Activated B cell treated with CpG ODN at 0.5 μM for 24 hours (primary cell): ENCODE measurements around the gene GP1BA. TPM values are rescaled to one million over a fixed set of nuclear protein-coding genes. Genes with fewer than 3 reads are reported as not detected.

ENCODE experiments used
- ATAC-seq: fragments of 200-7000 bp; cut with Tn5 transposase; one replicate; pipeline ENCODE4 v1.10.0; 2021; ENCODE audit warnings: low read depth, mild to moderate bottlenecking, moderate library complexity
- CTCF ChIA-PET: fragments of 350-600 bp; sonication (Branson Sonifier 250); formaldehyde crosslinking; loops from one replicate; lab custom pipeline; 2021; ENCODE audit warnings: antibody characterized with exemption; lab: Charles Lee
- POLR2A ChIA-PET: fragments of 350-600 bp; sonication (Branson Sonifier 250); formaldehyde crosslinking; loops from one replicate; lab custom pipeline; 2021; ENCODE audit warnings: antibody characterized with exemption; lab: Charles Lee
- DNase-seq: peaks from one replicate; pipeline ENCODE4 v3.0.0; 2022
- H3K27ac Mint-ChIP-seq: one replicate; pipeline ENCODE4 v1.8.0; 2020; ENCODE audit warnings: mixed read lengths
- H3K27me3 Mint-ChIP-seq: one replicate; pipeline ENCODE4 v1.8.0; 2021; ENCODE audit warnings: mixed read lengths
- H3K36me3 Mint-ChIP-seq: one replicate; pipeline ENCODE4 v1.8.0; 2021; ENCODE audit warnings: low read depth, mixed read lengths
- H3K4me1 Mint-ChIP-seq: one replicate; pipeline ENCODE4 v1.8.0; 2021; ENCODE audit warnings: mixed read lengths
- H3K4me3 Mint-ChIP-seq: one replicate; pipeline ENCODE4 v1.8.0; 2020; ENCODE audit warnings: mild to moderate bottlenecking, mixed read lengths
- H3K9me3 Mint-ChIP-seq: one replicate; pipeline ENCODE4 v1.8.0; 2020; ENCODE audit warnings: mixed read lengths
- CTCF ChIP-seq: fragments of 200-600 bp; IDR thresholded peaks from one replicate; pipeline ENCODE4 v1.8.0; 2022; ENCODE audit warnings: antibody characterized with exemption, mild to moderate bottlenecking
- intact Hi-C: fragments of 100-400 bp; cut with micrococcal nuclease; formaldehyde crosslinking; loops from one replicate; pipeline ENCODE4 v1.15.1; 2024
- total RNA-seq: library from RNA; stranded (reverse); gene quantifications from 2 replicates; pipeline ENCODE4 v1.2.3, GENCODE V29; 2022

The GP1BA gene
- total RNA-seq, 1 donor from 2014 or later: not detected

- H3K27ac Mint-ChIP-seq: no peak overlapping the region
- ChIA-PET CTCF (interaction anchor here (0.9 to 1.3 kb wide), 6 partner anchors 8 to 332 kb away, joined by 3 to 6 read pairs (median 4); partner anchors contain the start of gene ARRB2), POLR2A (interaction anchor here (0.7 to 4.7 kb wide), 12 partner anchors 34 to 191 kb away, joined by 3 to 26 read pairs (median 4); partner anchors contain the start of genes ARRB2, CAMTA2, KIF1C and PLD2)
- DNase-seq (no peak), ATAC-seq (peak; percentile 1)
- peak overlapping the region; percentile 87 for H3K4me3 Mint-ChIP-seq
- H3K9me3 Mint-ChIP-seq: no peaks in the 10 kb centered on the region
- H3K36me3 Mint-ChIP-seq: peaks cover 30% of the 10 kb centered on the region
- TF ChIP-seq CTCF: no peak
- H3K4me1 Mint-ChIP-seq: peaks cover 47% of the 10 kb centered on the region
- H3K27me3 Mint-ChIP-seq: no peaks in the 10 kb centered on the region
- intact Hi-C loops: no loop called here
Observed at GRCh38 chr17:4898927-4899326, 33.1 kb upstream of the GP1BA start.

- Mint-ChIP-seq H3K4me1 (peaks cover 47% of the 10 kb centered on the region), H3K36me3 (peaks cover 24% of the 10 kb centered on the region), H3K27ac (peak within 1 kb of the TSS; percentile 54), H3K4me3 (peak within 1 kb of the TSS; percentile 87), H3K9me3 (no peaks in the 10 kb centered on the region), H3K27me3 (no peaks in the 10 kb centered on the region)
- DNase-seq (peak; percentile 87), ATAC-seq (peak; percentile 83)
- no peak for TF ChIP-seq CTCF
- POLR2A ChIA-PET: interaction anchor here (0.7 to 4.7 kb wide), 13 partner anchors 33 to 191 kb away, joined by 3 to 26 read pairs (median 4); partner anchors contain the start of genes ARRB2, CAMTA2, KIF1C and PLD2
- CTCF ChIA-PET: interaction anchor here (0.9 to 1.3 kb wide), 7 partner anchors 8 to 332 kb away, joined by 3 to 6 read pairs (median 4); partner anchors contain the start of genes ARRB2, RNF167 and SLC25A11
- intact Hi-C loops: loop anchor here (5.0 kb wide), 2 partner anchors 178 to 332 kb away; partner anchors contain the start of gene ZFP3
Observed at GRCh38 chr17:4899341-4900230, 32.5 kb upstream of the GP1BA start, which contains the start of gene C17orf107. Gene C17orf107, plus strand, starts transcription at chr17:4899536. Its CDS starts 227 bp downstream, at chr17:4899763.

- ChIA-PET POLR2A (interaction anchor here (1.0 to 4.7 kb wide), 6 partner anchors 39 to 190 kb away, joined by 3 to 26 read pairs (median 9); partner anchors contain the start of genes ARRB2, RNF167, SLC25A11 and SPAG7), CTCF (interaction anchor here (1.0 to 1.5 kb wide), 4 partner anchors 11 to 333 kb away, joined by 3 to 6 read pairs (median 4); partner anchors contain the start of genes RNF167 and SLC25A11)
- peak; percentile 46 for DNase-seq
- intact Hi-C loops: loop anchor here (5.0 kb wide), 2 partner anchors 177 to 333 kb away; partner anchors contain the start of gene ZFP3
- Mint-ChIP-seq H3K4me3 (peak overlapping the region; percentile 87), H3K36me3 (peaks cover 15% of the 10 kb centered on the region), H3K27me3 (no peaks in the 10 kb centered on the region), H3K4me1 (peaks cover 47% of the 10 kb centered on the region), H3K9me3 (no peaks in the 10 kb centered on the region), H3K27ac (peak overlapping the region; percentile 50)
- TF ChIP-seq CTCF: no peak
- ATAC-seq: peak; percentile 22
Observed at GRCh38 chr17:4900231-4901107, 31.6 kb upstream of the GP1BA start.

- ChIA-PET CTCF (interaction anchor here (1.5 kb wide), 1 partner anchor 161 kb away, joined by 3 read pairs; no protein-coding TSS in a partner anchor), POLR2A (interaction anchor here (2.4 to 4.7 kb wide), 3 partner anchors 39 to 190 kb away, joined by 8 to 26 read pairs (median 10); partner anchors contain the start of genes ARRB2, RNF167 and SLC25A11)
- Mint-ChIP-seq H3K4me1 (peaks cover 47% of the 10 kb centered on the region), H3K4me3 (peak overlapping the region; percentile 87), H3K27ac (peak overlapping the region; percentile 50), H3K36me3 (peaks cover 10% of the 10 kb centered on the region), H3K9me3 (no peaks in the 10 kb centered on the region), H3K27me3 (no peaks in the 10 kb centered on the region)
- no peak for TF ChIP-seq CTCF
- DNase-seq: no peak
- no peak for ATAC-seq
- intact Hi-C loops: loop anchor here (5.0 kb wide), 2 partner anchors 176 to 334 kb away; partner anchors contain the start of gene ZFP3
Observed at GRCh38 chr17:4901108-4901647, 30.9 kb upstream of the GP1BA start.
